H54 (cell line): ENCODE measurements around the gene KRT84.

Experiments
- DNase-seq: peaks from one replicate; pipeline ENCODE4 v3.0.0; 2011; ENCODE audit warnings: low spot score, mixed read lengths; ENCODE audit not compliant: insufficient read length
- FAIRE-seq: peaks from 3 replicates; lab custom pipeline; 2011; peaks lifted over from hg19 to GRCh38; lab: Jason Lieb, UNC
- POLR2A ChIP-seq: IDR thresholded peaks from 2 replicates; pipeline ENCODE4 v1.6.1; 2011; ENCODE audit warnings: low read depth, mild to moderate bottlenecking, low read length

The KRT84 gene

DNA sequence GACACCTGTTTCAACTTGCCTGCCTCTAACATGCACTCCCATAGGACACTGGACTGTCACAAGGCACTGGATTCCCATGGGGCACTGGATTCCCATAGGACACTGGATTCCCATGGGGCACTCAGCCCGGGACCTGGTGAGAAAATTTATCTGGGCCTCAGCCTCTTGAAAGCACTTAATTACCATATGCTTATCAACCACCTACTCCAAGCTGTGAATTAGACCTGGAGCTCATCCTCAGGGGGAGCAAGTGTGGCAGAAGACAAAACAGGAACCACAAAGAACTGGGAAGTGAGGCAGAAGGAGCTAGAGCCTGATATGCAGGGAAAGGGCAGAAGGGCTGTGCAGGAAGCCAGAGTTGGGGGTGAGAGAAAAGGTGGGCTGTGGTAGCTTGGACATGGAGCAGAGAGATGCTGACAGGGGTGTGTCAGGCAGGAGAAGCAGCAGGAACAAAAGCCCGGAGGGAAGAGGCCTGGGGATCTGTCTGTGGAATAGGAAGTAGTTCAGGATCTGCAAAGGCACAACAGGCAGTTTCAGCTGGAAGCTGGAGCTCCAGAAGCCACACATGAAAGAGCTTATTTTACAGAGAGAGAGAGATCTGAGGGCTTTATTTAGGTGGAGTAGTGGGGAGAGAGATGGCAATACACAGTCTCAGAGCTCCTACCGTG lies 17.6 kb upstream of the KRT84 start:
- no peak for DNase-seq
- no peak for FAIRE-seq
- TF ChIP-seq POLR2A = no peak

DNA sequence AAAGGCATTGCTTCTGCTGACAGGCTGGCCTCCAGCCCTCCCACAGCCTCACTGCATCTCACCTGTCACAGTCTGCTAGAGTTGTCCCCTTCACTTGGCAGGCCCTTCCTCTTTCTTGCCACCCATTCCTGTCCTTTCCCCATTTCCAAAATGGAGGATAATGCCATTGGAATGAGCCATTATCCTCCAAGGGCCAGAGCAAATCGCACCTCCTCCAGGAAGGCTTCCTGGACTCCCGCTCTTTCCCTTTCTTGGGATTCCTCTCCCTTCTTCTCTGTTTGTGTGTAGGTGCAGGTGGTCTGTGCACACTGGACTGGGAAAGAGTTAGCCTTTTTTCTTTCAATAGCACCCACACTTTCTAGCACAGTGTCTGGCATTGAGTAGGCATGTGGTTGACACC lies 16.9 kb upstream of the KRT84 start:
- FAIRE-seq = no peak
- TF ChIP-seq POLR2A = no peak
- no peak for DNase-seq

DNA sequence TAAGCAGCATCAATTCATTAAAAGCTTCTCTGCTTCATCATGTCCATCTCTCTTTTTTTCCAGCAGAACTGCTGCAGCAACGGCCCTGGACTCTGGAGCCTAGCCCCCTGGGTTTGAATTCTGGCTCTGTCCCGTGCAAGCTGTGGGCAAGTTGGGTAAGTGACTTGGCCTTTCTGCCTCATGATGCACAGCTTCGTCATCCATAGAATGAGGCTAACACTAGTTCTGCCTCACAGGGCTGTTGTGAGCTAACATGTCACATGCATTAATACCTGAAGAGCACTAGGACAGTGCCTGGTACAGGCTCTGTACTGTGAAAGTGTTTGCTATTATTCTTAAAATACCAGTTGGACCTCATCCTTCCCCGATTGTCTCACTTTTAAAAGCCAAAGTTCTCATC lies 16.5 kb upstream of the KRT84 start:
- FAIRE-seq = no peak
- no peak for DNase-seq
- TF ChIP-seq POLR2A = no peak

DNA sequence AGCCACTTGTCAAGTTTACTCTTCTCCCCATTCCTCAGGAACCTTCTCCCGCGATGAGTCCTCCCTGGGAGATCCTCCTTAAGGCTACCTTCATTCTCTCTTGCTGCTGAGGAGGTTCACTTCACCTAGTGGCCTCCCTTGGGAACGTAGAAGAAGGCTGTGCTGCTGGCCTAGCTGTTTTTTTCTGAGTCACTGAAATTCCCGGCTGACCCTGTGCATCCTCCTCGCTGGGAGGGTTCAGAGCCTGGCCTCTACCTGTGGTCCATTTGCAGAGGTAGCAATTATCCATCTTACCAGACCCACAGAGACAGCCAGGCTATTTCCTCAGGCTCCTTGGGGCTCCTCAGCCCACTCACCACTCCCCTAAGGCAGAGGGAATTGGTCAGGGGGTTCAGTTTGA lies 16.1 kb upstream of the KRT84 start:
- TF ChIP-seq POLR2A = no peak
- DNase-seq = no peak
- FAIRE-seq = no peak

DNA sequence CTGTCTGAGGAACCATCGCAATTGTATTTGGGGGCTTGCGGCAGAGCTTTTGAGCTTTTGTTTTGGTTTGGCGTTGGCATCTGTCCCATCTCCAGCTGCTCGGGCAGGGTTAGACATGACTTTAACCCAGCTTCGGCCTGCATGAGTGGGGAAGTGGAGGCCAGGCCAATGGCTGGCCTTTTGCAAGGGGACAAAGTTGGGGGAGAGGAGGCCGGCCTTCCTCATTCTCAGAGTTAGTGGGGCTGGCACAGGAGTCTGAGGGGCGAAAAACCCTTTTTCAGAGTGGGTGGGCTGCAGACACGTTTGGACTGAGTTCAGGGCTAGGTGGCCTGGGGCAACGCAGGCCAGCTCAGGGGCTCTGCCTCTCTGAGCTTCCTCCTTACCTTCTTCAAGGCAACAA lies 15.5 kb upstream of the KRT84 start:
- TF ChIP-seq POLR2A = no peak
- FAIRE-seq (no peak), DNase-seq (no peak)

DNA sequence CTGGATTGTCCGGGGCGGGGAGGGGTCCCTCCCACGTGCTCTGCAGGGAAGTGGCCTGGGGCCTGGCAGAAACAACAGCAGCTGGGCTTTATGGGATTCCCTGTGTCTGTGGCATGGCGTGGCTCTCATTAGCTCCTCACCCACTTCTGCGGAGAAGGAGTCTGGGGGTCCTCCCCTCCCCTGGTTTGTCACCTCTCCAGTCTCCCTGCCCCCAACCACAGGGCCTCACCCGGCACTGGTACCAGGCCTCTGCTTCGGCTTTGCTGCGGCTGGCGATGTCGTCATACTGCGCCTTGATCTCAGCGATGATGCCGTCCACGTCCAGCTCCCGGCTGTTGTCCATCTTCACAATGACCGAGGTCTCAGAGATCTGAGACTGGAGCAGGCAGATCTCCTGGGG lies 14.3 kb upstream of the KRT84 start:
- FAIRE-seq = no peak
- no peak for TF ChIP-seq POLR2A
- no peak for DNase-seq

DNA sequence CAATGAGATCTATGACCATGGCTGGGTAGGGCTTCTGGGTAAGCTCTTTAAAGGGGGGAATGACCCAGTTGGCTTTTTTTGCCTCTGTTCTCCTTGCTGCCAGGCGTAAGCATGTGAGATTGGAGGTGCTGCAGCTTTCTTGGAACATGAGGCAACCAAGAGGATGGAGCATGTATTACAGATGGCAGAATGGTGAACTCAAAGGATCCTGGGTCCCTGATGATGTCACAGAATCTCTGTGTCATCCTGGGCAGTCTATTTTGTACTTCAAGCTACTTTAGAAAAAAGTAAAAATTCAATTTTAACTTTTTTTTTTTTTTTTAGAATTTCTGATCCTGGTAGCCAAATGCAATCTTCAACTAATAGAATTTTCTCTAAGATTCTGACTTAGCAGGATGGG lies 12.7 kb upstream of the KRT84 start:
- FAIRE-seq (no peak), DNase-seq (peak; percentile 29)
- TF ChIP-seq POLR2A = no peak

DNA sequence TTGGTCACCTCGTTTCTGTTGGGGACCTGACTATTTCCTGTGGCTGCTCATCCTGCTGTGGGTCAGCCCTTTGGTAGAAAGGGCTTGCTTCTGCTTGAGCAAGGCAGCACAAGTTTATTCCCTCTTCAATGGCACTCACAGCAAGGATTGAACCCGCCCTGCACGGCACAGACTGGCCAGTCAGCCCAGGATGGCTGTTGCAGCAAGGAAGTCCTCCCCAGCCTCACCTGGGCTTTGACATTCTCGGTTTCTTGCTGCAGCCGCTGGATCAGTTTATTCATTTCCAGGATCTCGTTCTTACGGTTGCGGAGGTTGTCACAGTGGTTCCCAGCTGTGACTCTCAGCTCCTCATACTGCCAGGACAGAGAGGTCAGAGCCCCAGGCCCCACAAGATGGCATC lies 11.2 kb upstream of the KRT84 start:
- TF ChIP-seq POLR2A = no peak
- FAIRE-seq (no peak), DNase-seq (no peak)

DNA sequence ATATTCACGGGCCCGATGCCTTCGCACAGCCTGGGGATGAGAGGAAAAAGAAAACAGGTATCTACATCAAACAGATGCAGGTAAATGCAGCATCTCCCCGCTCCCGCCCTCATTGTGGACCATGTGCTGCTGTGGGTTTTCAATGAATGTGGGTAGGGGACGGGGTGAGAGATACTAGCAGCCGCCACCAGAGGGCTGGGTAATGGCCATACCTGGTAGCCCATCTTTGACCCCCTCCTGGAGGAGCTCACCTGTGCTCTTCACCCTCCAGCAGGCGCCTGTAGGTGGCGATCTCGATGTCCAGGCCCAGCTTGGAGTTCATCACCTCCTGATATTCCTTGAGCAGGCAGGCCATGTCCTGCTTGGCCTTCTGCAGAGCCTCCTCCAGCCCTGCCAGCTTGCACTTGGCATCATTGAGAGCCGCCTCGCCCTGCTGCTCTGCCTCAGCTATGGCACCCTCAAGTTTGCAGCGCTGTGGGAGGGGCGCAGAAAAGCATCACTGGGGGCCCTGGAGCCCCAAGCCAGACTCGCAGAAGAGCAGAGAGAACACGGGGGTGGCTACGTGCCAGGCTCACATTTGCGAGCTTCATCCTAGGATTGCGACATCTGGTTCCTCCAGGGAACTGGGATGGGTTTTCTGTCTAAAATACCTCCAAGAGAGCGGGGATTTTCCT lies 10.4 kb upstream of the KRT84 start:
- no peak for FAIRE-seq
- DNase-seq = no peak
- TF ChIP-seq POLR2A = no peak

DNA sequence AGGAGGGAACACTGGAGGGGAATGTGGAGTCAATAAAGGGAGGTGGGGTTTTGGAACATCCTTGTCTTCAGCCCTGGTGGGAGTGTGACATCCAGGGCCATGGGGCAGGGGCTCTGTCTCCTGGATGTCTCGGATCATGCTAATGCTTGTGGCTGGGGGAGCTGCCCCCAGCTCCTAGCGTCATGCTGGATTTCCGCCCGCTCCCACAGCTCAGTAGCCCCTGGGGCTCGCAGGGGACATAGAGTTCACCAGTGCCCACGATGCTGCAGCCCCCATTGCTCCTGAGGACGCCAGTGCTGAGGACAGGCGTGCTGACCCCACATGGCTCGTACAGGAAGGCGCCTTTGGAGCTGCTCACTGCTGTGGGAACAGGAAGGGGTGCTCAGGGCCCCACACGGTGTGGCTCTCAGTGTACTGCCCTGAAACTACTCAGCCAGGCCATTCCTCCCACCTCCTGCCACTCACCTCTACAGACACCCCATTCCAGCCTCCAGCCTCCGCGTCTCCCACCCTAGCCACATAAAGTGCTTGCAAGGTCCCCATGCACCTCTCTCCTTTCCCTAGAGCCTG lies 9.5 kb upstream of the KRT84 start:
- DNase-seq (no peak), FAIRE-seq (no peak)
- TF ChIP-seq POLR2A = no peak

DNA sequence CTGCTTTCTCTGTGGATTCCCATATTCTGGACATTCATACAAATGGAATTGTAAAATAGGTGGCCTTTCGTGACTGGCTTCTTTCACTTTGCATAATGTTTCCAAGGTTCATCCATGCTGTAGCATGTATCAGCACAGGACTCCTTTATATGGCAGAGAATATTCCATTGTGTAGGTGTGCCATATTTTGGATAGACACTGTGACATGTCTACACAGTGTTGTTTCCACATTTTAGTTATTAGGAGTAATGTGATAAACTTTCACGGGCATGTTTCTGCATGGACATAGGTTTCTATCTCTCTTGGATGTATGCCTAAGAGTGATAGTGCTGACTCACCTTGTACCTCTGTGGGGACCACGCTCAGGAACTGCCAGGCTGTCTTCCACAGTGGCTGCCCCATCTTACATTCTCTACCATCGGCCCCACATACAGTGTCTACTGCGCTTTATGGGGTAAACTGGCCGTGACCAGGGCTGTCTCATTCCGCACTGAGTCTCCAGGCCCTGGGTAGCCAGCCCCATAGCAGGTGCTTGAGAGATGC lies 7.1 kb upstream of the KRT84 start:
- DNase-seq = no peak
- FAIRE-seq = no peak
- TF ChIP-seq POLR2A = no peak

DNA sequence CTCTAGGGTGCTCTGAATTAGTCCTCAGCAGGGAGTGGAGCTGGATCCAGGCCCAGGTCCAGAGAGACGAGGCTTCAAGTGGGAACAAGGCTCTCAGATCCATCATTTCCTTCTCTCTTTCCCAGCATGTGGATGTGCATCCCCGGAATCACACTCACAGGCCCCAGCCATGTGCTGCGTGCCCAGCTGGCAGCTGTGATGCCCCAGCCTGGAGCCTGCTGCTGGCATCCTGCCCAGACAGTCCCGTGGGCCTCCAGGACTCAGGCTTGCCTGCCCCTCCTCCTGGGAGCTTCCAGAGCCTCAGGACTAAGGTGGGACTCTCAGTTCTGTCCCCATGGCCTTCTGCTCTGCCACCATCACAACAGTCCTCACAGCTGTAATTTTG lies 6.2 kb upstream of the KRT84 start:
- TF ChIP-seq POLR2A = no peak
- DNase-seq = no peak
- FAIRE-seq = no peak

DNA sequence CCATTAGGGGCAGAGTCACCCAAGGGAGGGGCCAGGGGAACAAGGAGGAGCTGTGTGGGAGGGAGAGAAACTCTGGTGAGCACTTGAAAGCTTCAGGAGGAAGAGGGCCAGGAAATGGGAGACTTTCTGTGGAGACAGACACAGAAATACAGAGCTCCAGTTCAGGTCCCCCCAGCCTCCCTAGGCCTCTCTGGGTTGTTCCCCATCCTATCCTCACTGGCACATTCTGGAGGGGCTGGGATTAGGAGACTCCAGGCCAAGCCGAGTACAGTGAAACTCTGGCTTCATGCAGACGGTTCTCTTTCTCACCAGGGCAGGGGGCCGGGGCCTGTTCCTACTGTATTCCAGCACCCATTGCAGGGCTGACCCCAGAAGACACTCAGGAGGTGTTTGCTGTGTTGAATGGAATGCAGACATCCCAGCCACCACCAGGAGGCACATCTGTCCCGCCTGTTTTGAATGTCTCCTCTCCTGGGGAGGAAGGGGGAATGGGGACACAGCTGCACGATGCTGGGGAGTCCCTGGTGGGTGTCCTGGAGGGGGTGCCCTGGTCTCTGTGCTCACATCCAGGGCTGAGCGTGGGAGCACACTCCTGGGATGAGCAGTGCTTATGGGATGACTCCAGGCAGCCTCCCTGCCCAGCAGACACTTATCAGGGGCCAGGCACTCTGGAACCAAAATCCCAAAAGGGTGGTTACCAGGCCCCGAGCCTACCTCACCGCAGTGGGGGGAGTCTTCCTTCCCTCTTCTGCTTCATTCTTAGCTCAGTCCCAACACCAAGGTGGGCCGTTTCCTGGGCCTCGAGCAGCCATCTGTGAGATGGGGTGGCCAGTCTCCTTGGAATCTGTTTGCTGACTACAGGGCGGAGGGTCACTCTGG lies 5.5 kb upstream of the KRT84 start:
- TF ChIP-seq POLR2A = no peak

More for the DNA sequence above, 5.5 kb upstream of the KRT84 start:
- DNase-seq (peak; percentile 51), FAIRE-seq (no peak)
